IPS DF 4.7 (cell line): ENCODE data around the gene GIPC1.
"Not testable (repeated sequence)": the region's sequence is repeated elsewhere in the genome, so short reads cannot be mapped to it uniquely, and the experiment has no call there.

Experiments
- DNase-seq: peaks from one replicate; pipeline ENCODE4 v3.0.0-alpha.2; 2013; ENCODE audit warnings: low spot score; ENCODE audit errors: extremely low read depth

Gene GIPC1

DNA sequence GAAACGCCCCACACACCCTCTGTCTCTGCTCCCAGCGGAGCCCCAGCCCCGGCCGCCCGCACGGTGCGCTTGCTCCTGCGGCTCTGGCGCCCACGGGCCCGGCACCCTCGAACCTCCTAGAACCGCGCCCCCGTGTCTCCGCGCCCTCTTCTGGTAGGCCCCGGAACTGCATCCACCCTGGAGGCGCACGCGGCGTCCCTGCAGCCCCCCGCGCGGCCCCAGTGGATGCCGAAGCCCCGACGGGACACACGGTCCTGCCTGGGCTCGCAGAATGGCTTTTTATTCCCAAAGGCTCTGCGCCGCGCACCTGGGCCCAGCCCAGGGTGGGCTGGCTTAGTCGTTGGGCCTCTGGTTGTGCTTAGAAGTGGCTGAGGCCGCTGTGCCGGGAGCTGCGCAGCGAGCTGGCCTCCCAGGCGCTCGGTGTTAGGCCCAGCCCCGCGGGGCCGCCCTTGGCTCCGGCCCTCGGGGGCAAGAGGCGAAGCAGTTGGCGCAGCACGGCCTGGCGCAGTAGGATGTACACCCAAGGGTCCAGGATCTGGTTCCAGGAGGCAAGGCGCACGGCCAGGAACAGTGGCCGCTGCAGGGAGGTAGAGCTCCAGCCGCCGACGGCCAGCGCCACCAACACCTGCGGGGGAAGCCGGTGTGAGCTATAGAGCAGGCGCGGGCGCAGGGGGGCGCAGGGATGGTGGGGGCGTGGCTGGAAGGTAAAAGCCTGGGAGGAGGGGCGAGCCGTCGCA, 23.6 kb downstream of the GIPC1 start:
- no peak for DNase-seq

DNA sequence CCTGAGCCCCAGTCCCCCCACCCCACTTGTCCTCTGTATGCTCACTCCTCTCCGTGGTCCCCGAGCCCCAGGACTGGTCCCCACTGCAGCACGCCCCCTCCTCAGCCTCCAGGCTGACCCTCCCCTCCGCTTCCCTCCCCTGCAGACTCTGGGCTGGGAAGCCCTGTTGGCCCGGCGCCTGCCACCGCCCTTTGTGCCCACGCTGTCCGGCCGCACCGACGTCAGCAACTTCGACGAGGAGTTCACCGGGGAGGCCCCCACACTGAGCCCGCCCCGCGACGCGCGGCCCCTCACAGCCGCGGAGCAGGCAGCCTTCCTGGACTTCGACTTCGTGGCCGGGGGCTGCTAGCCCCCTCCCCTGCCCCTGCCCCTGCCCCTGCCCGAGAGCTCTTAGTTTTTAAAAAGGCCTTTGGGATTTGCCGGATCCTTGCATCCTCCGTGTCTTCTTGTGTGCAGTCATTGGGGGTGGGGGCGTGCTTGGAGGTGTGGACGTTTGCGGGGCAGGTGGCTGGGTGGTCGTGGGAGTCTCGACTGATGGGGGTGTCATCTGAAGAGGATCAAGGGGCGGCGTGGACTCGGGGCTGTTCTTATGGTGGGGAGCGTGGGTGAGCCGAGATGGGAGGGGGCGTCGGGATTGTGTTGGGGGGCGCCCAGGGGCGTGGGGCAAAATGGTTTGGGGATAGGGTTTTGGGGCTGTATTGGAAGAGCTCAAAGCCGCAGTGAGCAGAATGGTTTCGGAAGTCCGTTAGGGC, 24.3 kb downstream of the GIPC1 start:
- DNase-seq: no peak

DNA sequence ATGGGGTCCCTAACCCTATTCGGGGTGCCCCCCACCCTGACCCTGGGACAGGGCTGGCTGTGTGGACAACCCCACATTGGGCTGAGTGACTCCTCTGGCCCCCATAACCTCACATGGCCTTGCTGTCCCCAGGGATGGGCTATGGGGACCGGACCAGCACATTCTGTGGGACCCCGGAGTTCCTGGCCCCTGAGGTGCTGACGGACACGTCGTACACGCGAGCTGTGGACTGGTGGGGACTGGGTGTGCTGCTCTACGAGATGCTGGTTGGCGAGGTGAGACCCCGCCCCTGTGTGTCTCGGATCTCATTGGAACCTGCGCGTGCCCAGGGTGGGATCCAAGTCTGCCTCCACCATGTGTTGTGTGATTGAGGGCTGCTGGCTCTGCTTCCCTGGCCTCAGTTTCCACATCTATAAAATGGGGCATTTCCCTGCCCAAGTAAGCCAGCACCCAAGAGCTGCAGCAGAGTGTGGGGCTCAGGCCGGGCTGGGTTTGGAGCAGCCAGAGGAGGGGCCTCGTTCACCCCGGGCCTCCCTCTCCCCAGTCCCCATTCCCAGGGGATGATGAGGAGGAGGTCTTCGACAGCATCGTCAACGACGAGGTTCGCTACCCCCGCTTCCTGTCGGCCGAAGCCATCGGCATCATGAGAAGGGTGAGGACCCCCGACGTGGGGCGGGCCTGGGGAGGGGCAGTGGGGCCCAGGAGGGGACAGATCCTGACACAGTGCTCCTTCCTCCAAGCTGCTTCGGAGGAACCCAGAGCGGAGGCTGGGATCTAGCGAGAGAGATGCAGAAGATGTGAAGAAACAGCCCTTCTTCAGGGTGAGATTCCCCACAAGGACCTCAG, 25.7 kb downstream of the GIPC1 start:
- no peak for DNase-seq

DNA sequence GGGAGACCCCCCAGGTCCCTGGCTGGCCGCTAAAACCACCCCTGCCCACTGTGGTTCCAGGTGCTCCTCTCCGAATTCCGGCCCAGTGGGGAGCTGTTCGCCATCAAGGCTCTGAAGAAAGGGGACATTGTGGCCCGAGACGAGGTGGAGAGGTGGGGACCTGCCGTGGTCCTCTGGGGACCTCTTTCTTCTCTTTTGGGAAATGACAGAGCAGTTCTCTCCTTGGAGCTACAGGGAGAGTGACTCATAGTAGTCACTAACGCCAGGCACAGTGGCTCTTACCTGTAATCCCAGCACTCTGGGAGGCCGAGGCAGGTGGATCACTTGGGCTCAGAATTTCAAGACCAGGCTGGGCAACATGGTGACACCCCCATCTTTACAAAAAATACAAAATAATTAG, 28.1 kb downstream of the GIPC1 start:
- DNase-seq: no peak

DNA sequence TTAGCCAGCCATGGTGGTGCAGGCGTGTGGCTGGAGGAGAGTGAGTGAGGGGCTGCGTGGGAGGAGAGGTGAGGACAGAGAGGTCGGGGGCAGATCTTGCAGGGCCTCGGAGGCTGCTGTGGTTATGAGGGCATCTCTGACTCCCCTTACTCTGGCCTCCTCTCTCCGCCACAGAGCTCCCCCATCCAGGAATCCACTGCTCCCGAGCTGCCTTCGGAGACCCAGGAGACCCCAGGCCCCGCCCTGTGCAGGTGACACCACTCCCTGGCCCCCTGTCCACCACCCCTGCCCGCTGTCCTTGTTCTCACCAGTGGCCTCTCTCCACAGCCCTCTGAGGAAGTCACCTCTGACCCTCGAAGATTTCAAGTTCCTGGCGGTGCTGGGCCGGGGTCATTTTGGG, 28.5 kb downstream of the GIPC1 start:
- no peak for DNase-seq

DNA sequence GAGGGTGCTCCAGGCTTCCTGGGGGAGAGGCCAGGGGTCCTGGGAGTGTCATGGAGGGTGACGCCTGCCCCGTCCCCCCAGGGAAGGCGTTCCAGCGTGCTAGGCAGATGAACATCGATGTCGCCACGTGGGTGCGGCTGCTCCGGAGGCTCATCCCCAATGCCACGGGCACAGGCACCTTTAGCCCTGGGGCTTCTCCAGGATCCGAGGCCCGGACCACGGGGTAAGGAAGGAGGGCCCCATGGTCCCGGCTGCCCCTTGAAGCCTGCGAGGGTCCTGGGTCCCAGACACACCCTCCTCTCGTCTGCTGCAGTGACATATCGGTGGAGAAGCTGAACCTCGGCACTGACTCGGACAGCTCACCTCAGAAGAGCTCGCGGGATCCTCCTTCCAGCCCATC, 32.2 kb downstream of the GIPC1 start:
- DNase-seq: no peak

DNA sequence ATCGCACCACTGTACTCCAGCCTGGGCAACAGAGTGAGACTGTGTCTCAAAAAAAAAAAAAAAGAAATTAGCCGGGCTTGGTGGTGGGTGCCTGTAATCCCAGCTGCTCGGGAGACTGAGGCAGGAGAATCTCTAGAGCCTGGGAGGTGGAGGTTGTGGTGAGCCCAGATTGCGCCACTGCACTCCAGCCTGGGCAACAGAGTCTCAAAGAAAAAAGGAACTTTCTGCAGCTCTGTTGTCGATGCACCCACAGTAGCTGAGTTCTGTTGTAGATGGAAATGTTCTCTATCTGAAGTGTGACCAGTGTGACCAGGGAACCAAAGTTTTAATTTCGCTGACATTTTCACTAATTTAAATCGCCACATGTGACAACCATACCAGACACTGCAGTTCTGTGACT, 33.5 kb downstream of the GIPC1 start:
- DNase-seq: not testable (repeated sequence)

DNA sequence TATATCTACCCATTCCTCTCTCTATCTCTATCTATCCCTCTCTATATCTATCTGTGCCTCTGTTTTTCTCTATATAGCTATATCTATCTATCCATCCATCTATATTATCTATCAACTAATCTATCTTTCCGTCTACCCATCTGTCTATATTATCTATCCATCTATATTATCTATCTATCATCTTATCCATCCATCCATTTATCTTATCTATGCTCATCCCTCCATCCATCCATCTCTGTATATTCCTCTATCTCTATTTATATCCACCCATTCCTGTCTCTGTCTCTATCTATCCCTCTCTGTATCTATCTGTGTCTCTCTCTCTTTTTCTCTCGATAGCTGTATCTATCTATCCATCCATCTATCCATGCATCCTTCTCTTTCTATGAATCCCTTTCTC, 35.0 kb downstream of the GIPC1 start:
- no peak for DNase-seq

DNA sequence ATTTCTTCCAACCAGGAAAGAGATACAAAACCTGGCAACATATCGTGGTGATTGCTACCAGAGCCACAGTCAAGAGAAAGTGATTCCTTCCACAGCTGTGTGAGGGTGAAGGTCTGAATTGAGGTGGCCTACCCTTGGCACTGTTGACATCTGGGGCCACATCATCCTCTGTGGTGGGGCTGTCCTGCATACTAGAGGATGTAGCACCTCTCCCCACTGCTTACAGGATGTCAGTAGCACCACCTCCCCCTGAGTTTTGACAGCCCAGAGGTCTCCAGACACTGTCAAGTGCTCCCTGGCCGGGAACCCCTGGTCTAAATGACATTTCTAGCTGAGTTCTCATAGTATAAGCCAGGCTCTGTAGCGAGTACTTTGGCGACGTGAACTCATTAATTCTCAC, 36.2 kb downstream of the GIPC1 start:
- no peak for DNase-seq

DNA sequence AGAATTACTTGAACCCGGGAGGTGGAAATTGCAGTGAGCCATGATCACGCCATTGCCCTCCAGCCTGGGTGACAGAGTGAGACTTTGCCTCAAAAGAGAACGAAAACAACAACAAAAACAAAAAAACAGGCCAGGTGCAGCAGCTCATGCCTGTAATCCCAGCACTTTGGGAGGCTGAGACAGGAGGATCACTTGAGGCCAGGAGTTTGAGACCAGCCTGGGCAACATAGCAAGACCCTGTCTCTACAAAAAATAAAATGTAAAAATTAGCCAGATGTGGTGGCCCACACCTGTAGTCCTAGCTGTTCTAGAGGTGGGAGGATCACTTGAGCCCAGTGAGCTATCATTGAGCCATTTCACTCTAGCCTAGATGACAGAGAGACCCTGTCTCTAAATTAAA, 43.6 kb downstream of the GIPC1 start:
- not testable (repeated sequence) for DNase-seq

DNA sequence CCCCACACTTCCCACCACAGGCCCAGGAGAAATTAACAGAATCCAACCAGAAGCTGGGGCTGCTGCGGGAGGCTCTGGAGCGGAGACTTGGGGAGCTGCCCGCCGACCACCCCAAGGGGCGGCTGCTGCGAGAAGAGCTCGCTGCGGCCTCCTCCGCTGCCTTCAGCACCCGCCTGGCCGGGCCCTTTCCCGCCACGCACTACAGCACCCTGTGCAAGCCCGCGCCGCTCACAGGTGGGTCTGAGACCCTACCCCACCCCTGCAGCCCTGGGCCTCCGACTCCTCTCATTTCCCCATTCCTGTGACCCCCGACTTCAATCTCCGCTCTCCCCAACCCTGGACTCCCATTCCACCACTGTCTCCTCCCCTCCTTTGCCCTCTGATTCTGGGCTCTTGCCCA, 45.1 kb downstream of the GIPC1 start:
- no peak for DNase-seq

DNA sequence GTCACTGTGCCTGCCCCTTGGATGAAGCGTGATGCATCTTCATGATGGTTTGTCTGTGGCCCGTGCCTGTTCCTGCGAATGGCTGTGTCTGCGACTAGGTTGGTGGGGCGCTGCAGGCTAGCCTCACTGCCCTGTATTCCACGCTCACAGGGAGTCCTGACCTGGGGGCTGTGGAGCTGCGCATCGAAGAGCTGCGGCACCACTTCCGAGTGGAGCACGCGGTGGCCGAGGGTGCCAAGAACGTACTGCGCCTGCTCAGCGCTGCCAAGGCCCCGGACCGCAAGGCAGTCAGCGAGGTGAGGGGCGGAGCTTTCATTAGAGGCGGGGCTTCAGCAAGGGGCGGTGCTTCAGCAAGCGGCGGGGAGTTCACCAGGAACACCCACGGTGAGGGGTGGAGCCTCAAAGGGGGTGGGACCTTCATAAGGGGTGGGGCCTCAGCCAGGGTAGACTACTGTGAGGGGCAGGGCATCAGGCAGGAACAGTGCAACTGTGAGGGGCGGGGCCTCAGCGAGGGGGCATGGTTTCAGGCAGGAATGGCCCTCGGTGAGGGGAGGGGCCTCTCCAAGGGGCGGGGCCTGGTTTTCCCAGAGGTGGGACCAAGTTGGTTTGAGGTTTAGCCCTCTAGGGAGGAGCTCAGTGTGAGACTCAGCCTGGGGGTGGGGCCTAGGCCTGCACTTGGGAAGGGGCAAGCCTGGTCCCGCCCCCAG, 45.6 kb downstream of the GIPC1 start:
- peak; percentile 78 for DNase-seq

DNA sequence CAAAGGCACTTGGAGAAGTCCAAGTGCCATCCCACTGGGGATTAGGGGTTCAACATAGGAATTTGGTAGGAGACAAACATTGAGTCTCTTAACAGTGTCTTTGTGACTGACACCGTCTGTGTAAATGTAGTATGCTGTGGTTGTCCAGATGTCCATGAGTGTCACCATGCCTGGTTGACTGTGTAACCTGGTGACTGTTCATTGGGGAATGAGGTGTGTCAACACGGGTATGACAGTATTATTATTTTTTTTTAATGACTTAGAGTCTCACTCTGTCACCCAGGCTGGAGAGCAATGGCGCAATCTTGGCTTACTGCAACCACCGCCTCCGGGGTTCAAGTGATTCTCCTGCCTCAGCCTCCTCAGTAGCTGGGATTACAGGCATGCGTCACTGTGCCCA, 46.6 kb downstream of the GIPC1 start:
- no peak for DNase-seq

DNA sequence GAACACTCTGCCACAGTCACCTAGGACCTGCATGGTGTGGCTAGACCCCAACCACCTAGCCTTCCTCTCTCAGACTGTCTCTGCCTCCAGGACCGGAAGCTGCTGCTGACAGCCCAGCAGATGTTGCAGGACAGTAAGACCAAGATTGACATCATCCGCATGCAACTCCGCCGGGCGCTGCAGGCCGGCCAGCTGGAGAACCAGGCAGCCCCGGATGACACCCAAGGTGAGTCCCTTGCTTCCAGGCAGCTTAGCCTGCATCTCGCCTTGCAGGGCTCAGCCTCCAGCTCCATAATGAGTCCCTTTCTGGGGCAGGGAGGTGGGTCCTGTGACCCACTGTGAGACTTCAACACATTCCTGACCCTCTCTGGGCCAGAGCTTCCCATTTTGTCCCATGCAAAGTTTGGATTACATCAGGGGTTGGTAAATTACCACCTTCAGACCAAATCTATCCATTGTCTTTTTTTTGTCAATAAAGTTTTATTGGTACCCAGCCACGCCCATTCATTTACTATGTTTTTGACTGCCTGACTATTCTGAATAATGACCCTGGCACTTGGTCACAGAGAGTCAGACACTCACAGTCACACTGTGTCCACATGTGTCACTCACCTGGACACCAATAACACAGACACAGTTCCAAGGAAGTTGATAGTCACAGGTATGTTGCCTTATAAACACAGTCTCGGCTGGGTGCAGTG, 49.4 kb downstream of the GIPC1 start:
- no peak for DNase-seq

DNA sequence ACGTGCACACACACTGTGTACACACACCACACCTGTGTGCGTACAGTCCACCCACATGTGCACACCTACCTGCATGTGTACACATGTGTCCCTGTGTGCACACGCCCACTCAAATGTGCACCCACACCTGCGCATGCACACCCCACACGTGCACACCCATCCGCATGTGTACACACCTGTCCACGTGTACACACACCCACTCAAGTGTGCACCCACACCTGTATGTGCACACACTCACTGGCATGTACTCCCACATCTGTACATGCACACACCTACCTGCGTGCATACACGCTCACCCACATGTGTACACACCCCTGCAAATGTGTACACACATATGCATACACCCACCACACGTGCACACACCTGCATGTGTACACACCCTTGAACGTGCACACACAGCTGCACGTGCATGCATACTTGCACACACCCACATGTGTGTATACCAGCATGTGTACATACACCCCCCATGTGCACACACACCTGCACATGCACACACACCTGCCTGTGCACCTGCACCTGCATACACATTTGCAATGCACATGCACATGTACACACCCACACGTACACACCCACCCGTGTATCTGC, 52.2 kb downstream of the GIPC1 start:
- no peak for DNase-seq

DNA sequence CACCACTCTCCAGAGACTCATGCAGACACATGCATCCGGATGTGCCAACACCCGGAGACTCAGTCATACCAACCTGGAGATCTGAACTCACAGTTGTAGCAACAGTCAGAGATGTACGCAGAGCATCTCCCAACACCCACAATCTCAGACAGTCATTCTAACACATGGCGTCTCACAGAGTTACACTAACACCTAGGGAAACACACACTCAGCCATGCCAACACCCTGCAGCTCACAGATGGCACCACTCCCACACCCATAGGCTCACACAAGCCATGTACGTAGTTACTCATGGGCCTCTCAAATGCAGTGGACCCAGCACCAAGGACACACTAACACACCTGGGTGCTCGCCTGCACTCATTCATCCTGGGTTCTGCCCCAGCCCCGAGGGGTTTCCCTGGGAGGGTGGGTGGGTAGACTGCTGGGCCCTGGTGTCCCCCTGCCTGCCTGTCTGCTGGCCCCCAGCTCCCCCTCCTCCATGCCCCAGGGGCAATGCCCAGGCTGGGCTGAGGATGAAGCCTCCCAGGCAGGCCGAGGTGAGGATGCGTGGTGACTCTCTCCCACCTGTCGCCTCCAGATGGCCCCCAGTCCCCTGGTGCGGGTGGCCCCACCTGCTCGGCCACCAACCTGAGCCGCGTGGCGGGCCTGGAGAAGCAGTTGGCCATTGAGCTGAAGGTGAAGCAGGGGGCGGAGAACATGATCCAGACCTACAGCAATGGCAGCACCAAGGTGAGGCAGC, 52.9 kb downstream of the GIPC1 start:
- no peak for DNase-seq

DNA sequence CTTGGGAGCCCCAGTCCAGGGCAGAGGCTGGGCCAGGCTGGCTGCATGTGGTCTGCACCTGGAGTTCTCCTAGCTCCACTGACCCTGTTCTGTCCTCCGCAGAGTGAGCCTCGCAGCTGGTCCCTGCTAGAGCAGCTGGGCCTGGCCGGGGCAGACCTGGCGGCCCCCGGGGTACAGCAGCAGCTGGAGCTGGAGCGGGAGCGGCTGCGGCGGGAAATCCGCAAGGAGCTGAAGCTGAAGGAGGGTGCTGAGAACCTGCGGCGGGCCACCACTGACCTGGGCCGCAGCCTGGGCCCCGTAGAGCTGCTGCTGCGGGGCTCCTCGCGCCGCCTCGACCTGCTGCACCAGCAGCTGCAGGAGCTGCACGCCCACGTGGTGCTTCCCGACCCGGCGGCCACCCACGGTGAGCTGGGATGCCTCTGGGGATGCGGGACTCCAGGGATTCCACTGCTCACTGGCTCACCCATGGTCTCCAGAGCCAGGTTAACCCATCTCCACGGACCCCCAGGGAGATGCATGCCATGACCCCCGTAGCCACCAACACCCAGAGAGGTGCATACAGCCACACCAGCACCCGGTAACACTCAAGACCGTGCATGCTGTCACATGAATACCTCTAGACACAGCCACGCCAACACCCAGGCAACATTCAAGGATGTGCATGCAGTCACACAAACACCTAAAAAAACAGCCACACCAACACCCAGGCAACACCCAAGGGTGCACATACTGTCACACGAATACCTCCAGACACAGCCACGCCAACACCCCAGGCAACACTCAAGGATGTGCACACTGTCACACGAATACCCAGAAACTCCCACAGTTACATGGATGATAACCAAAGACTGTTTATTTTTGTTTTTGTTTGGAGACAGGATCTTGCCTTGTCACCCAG, 54.6 kb downstream of the GIPC1 start:
- DNase-seq: no peak

DNA sequence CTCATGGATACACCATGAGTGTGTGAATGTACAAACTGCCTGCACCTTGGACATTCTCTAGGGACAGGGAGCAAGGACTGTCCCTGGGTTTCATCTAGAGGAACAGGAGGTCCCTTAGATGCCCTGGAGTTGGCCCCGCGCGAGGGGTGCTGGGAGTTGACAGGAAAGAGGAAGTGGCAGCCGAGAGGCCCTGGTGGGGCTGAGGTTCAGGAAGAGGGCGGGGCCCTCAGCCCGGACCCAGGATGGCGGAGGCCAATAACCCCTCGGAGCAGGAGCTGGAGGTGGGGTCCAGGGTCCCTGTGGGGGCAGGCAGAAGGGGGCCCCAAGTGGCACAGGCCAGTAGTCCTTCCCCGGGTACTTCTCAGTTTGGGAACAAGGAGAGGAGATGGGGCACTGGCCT, 55.9 kb downstream of the GIPC1 start:
- DNase-seq: no peak

DNA sequence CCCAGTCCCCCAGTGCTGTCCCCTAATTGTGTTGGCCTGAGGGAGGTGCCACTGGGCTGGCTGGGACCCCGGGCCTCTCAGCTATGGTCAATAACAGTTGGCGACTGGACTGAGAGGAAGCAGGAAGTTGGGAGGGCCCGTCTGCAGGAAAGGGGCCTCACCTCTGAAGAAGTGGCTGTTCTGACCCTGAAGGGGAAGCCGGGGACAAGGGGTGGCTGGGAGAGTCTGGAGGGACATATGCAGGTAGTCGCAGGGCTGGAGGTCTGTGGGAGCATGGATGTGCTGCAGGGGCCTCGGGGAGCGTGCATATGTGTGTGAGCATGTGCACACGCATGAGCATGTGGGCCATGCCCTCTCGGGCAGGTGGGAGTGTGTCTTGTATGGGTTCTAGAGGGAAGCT, 56.9 kb downstream of the GIPC1 start:
- no peak for DNase-seq
